ENCODE results near the gene HCN3. TPM values are rescaled to one million over a fixed set of nuclear protein-coding genes. Genes with fewer than 3 reads are reported as not detected.

The HCN3 gene
- total and polyA plus RNA-seq, 2 donors (not counting 3 experiments of a cell fraction or from before 2014, with no cell fraction given) = 3.3 to 4.1 TPM

DNA sequence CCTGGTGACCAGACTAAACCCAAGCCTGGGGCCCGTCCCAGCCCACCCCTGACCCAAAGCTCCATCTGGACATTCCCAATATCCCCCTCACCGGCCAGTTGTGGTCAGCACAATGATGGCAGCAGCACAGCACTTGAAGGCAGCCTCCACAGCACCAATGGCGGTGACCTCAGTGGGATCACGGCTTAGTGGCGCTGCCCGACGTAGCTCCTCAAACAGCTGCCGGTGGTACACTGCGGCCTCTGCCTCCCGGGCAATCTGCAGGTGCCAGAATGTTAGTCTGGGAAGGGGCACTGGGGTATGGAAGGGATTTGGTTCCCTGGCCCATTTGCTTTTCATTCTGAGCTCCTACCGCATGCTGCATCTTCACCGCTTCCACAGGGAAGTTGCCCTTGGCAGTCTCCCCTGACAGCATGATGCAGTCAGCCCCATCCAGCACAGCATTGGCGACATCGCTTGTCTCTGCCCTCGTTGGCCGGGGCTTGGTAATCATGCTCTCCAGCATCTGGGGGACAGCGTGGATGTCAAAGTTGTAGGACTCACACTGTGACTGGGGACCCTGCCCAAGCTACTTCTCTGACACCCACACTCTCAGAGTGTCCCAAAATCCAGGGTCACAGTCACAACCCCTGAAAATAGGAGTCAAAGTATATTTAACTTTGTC is 16.0 kb downstream of the HCN3 start:
- Histone ChIP-seq H3K4me2 (ENCODE audit: insufficient read depth, low read length) (no peak overlapping the region), H3K4me1 (ENCODE audit: control insufficient read depth, extremely low read depth, insufficient read depth, low read length) (no peaks in the 10 kb centered on the region), H2AFZ (ENCODE audit: low read depth, low read length) (no peak overlapping the region), H3K79me2 (ENCODE audit: control insufficient read depth, insufficient read depth, low read length) (no peaks in the 10 kb centered on the region), H3K9me1 (replicated peaks; ENCODE audit: control insufficient read depth, extremely low read depth, insufficient read depth, low read length) (no peaks in the 10 kb centered on the region), H3K36me3 (ENCODE audit: control insufficient read depth in 2 of 2, extremely low read depth in 1 of 2, insufficient read depth in 2 of 2, low read length in 2 of 2) (no peaks in the 10 kb centered on the region), H3K4me3 (replicated peaks in 1 of 3; ENCODE audit: insufficient read depth in 1 of 3, low read depth in 1 of 3, low read length in 3 of 3) (no peak overlapping the region), H3K9ac (replicated peaks; ENCODE audit: extremely low read depth, insufficient read depth, low read length) (no peak overlapping the region), H3K27me3 (ENCODE audit: control insufficient read depth in 2 of 2, insufficient read depth in 2 of 2, low read length in 2 of 2) (peaks cover 37 to 40% of the 10 kb centered on the region in 2 experiments), H3K9me3 (replicated peaks; ENCODE audit: control insufficient read depth, insufficient read depth, low read length) (no peaks in the 10 kb centered on the region), H3K27ac (ENCODE audit: insufficient read depth, low read depth, low read length) (no peak overlapping the region), H4K20me1 (replicated peaks; ENCODE audit: control insufficient read depth, extremely low read depth, insufficient read depth, low read length) (no peaks in the 10 kb centered on the region)
- intact Hi-C loops (cut with micrococcal nuclease) = no loop called here
- FAIRE-seq (no peak), DNase-seq (ENCODE audit: low read depth, low spot score) (no peak)
- dilution Hi-C loops (cut with MboI; ENCODE audit: extremely low pct_ligation_motif_present, low sequenced_read_pairs) = no loop called here
- ChIA-PET POLR2A (no interaction called here), CTCF (interaction anchor here (2.7 kb wide), 1 partner anchor 16 kb away, joined by 10 read pairs; no protein-coding TSS in a partner anchor)
- no TSS peak for BruUV-seq (replicated peaks)
- TF ChIP-seq POLR2A (IDR thresholded peaks at IDR 0.05; ENCODE audit: low read depth, low read length) (no peak), EZH2 (IDR thresholded peaks at IDR 0.05; ENCODE audit: borderline replicate concordance, low read depth, low read length, severe bottlenecking) (no peak), GATA2 (IDR thresholded peaks at IDR 0.05; ENCODE audit: insufficient read depth, insufficient read length, low read depth, low read length) (no peak), FOS (IDR thresholded peaks at IDR 0.05; ENCODE audit: borderline replicate concordance, insufficient read depth, low read length) (no peak), MYC (IDR thresholded peaks at IDR 0.05; ENCODE audit: low read depth, low read length) (no peak), JUN (IDR thresholded peaks at IDR 0.05; ENCODE audit: borderline replicate concordance, insufficient read depth, insufficient read length, low read depth) (no peak), POLR2AphosphoS5 (IDR thresholded peaks at IDR 0.05; ENCODE audit: insufficient read depth, low read depth, low read length) (no peak)
- TF ChIP-seq, protein P1, sequence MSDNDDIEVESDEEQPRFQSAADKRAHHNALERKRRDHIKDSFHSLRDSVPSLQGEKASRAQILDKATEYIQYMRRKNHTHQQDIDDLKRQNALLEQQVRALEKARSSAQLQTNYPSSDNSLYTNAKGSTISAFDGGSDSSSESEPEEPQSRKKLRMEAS (IDR thresholded peaks at IDR 0.05; ENCODE audit: insufficient read depth, insufficient read length) = no peak
- TF ChIP-seq, protein P2, sequence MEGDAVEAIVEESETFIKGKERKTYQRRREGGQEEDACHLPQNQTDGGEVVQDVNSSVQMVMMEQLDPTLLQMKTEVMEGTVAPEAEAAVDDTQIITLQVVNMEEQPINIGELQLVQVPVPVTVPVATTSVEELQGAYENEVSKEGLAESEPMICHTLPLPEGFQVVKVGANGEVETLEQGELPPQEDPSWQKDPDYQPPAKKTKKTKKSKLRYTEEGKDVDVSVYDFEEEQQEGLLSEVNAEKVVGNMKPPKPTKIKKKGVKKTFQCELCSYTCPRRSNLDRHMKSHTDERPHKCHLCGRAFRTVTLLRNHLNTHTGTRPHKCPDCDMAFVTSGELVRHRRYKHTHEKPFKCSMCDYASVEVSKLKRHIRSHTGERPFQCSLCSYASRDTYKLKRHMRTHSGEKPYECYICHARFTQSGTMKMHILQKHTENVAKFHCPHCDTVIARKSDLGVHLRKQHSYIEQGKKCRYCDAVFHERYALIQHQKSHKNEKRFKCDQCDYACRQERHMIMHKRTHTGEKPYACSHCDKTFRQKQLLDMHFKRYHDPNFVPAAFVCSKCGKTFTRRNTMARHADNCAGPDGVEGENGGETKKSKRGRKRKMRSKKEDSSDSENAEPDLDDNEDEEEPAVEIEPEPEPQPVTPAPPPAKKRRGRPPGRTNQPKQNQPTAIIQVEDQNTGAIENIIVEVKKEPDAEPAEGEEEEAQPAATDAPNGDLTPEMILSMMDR (IDR thresholded peaks at IDR 0.05; ENCODE audit: extremely low read depth in 1 of 2, insufficient read depth in 1 of 2, low read depth in 1 of 2, low read length in 2 of 2) = no peak
